GM21723 (cell line): ENCODE results near the gene CAST.
A peak's percentile ranks its signal among the peaks of the same experiment; 100 is the strongest.
"Not testable (repeated sequence)": the region's sequence is repeated elsewhere in the genome, so short reads cannot be mapped to it uniquely, and the experiment has no call there.

Experiments
- ATAC-seq: cut with Tn5 transposase; IDR thresholded peaks from one replicate; pipeline ENCODE4 v1.9.1; 2021; ENCODE audit warnings: mild to moderate bottlenecking, moderate library complexity; ENCODE audit not compliant: unreplicated experiment

CAST gene, protein sequence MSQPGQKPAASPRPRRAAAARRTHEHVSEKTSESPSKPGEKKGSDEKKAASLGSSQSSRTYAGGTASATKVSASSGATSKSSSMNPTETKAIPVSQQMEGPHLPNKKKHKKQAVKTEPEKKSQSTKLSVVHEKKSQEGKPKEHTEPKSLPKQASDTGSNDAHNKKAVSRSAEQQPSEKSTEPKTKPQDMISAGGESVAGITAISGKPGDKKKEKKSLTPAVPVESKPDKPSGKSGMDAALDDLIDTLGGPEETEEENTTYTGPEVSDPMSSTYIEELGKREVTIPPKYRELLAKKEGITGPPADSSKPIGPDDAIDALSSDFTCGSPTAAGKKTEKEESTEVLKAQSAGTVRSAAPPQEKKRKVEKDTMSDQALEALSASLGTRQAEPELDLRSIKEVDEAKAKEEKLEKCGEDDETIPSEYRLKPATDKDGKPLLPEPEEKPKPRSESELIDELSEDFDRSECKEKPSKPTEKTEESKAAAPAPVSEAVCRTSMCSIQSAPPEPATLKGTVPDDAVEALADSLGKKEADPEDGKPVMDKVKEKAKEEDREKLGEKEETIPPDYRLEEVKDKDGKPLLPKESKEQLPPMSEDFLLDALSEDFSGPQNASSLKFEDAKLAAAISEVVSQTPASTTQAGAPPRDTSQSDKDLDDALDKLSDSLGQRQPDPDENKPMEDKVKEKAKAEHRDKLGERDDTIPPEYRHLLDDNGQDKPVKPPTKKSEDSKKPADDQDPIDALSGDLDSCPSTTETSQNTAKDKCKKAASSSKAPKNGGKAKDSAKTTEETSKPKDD

DNA sequence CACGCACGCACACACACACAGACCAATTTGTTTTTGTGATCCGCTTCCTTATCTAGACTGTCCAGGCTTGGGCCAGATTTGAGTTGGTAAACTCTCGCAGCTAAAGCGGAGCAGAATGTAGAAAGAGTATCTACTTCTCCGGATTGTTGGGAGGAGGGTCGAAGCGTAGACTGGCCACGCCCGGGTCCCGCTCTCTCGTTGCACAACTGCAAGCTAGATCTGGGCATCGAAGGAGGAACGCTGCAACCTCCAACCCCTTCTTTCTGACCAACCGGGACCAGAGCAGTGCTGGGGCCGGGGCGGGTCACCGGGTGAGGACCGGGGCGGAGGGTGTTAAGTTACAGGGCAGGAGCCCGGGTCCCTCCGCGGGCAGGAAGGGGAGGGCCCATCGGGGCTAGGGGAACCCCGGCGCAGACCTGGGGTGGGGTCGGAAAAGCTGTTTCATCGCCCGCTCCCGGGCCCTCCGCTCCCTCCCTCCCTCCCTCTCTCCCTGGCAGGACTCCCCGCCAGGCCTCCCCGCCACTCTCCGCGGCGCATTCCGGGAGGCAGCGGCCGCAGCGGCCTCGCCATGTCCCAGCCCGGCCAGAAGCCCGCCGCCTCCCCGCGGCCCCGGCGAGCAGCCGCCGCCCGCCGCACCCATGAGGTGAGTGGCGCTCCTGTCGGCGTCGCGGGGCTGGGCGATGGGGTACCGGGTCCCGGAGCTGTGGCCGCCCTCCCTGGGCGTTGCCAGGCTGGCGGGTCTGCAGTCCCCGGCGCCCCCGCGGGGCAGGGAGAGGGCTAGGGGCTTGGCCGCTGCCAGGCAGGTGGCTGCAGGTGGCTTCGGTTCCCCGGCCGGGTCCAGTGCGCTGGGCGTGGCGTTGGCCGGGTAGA is at the start of gene CAST:
Gene CAST (plus strand): TSS at position 522 of the 870 bp plus-strand sequence. CDS start 47 bp downstream, at position 569.
- peak; percentile 67 for ATAC-seq

DNA sequence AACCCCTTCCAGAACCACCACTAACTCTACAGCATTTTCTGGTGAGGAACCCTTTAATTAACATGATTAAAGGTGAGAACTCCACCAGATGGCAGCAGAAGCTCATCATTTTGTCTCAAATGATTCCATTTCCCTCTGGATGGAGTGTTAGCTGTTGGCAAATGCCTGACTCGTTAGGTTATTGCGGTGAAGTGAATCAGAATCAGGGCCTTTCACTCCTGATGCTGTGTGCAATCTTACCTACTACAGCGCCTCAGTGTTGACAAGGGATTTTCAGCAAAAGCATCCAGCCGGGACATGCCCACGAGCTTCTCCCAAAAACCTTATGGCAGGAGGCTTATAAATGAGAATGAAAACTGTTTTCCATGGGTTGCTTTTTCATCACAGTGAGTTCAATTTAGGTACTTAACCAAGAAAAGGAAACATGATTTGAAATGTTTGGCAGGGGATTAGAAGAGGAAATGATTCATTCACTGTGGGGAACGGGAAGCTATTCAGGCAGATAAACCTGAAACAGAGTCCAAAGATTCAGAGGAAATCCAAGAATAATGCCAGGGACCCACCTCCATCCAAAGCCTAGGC is 48.0 kb upstream of the CAST start:
- no peak for ATAC-seq

DNA sequence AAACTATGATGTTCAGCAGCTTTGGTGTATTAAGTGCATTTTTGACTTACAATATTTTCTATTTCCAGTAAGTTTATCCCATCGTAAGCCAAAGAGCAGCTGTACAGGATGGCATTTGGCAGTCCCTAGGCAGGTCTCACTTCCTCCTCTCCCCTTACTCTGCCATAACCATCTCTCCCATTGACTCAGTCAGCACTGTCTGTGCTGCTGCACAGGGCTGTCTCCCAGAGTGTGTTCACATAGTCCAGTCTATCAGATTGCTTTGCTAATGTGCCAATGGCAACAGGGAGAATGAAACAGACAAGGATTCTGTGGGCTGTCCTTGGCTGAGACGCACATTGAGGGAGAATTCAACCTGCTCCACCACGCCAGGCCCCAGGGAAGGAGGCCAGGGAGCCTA is 47.0 kb upstream of the CAST start:
- no peak for ATAC-seq

DNA sequence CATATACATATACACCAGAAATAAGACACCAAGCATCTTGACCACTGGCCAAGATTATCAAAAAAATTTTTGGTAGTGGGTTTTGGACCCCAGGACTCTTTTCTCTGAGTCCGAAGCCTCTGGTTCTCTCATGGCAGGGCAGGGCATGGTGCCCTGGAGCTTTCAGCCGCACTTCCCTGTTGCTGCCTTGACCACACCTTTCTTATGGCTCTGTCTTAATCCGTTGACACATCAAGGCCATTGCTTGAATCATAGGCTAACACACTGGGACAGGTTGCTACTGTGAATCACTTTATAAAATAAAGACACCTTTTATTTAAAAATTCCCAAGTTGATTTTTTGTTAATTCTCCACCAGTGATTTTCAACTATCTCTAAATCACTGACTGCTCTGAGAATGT is 45.4 kb upstream of the CAST start:
- no peak for ATAC-seq

DNA sequence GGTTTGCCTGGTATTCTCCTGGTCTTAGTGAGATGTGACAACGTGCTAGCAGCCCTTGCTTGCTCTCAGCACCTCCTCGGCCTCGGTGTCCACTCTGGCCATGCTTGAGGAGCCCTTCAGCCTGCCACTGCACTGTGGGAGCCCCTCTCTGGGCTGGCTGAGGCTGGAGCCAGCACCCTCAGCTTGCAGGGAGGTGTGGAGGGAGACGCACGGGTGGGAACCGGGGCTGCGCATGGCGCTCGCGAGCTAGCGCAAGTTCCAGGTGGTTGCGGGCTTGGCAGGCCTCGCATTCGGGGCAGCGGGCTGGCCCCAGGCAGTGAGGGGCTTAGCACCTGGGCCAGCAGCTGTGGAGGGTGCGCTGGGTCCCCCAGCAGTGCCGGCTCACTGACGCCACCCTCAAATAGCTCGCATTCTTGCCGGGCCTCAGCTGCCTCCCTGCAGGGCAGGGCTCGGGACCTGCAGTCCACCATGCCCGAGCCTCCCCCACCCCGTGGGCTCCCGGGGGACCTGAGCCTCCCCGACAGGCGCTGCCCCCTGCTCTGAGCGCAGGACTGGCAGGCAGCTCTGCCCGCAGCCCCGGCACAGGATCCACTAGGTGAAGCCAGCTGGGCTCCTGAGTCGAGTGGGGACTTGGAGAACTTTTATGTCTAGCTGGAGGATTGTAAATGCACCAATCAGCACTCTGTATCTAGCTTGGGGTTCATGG is 43.7 kb upstream of the CAST start:
- not testable (repeated sequence) for ATAC-seq

DNA sequence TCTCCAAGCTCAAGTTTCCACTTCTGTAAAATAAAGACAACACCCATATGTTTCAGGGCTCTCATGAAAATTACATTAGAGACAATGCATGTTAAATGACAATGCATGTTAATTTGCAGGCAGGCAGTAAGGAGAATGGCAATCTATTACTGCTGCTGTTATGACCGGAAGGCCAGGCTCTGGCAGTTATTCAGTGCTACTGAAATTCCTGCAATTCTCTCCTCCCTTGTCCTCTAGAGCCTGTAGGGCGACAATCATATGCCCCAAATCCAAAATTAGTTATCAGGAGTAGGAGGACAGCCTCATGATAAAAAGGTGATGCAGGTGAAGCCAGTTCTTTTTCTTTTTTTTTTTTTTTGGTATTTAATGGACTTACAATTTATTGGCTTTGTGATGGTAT is 42.2 kb upstream of the CAST start:
- ATAC-seq: no peak

DNA sequence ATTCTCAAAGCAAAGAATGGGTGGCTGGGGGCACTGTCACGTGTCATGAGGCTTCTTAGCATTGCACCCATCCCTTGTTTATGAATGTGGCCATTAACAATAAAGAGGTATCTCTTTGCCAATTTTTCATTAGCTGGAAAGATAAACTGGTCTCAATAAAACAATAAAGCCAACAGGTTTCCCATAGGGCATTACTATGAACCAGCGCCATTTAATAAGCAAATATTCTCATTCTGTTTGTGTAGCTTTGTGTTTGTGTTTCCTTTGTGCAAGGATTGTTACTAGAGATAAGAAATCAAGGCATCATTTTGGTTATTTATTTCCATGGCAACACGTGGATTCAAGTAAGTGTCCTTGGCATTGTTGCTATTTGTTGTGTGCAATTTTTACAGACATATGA is 37.6 kb upstream of the CAST start:
- ATAC-seq: no peak

DNA sequence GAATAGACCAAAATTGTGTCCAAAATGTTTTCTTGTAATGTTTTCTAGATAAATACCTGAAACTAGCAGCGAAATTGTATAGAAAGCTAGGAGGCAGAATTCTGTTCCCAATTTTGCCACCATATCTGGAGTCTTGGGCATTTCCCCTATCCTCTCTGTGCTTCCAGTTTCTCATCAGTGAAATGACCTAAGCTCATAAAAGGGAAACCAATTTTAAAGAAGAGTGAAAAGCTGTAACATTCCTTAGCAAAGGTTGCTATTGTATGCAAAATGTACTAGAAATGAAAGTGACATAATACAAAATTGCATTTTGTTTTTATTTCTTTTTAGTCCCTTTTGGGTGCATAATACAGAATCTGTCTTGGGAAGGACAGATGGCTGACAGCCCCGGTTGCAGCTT is 36.8 kb upstream of the CAST start:
- no peak for ATAC-seq

DNA sequence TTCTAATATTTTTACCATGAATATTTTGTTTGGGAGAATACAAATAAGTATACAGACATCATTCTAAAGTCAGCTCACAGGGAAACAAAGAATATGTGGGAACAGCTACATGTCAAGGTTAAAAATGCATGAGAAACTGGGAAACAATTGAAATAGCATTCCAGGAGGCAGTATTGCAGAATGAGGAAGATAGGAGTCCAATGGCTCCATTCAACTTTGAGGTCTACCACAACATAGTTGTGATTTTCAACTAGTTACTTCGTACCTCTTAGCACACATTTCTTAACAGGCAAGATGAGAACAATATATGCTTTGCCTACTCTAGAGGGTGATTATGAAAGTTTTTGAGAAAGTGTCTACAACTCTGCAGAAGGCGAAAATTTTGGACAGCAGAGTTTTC is 35.2 kb upstream of the CAST start:
- ATAC-seq: no peak

DNA sequence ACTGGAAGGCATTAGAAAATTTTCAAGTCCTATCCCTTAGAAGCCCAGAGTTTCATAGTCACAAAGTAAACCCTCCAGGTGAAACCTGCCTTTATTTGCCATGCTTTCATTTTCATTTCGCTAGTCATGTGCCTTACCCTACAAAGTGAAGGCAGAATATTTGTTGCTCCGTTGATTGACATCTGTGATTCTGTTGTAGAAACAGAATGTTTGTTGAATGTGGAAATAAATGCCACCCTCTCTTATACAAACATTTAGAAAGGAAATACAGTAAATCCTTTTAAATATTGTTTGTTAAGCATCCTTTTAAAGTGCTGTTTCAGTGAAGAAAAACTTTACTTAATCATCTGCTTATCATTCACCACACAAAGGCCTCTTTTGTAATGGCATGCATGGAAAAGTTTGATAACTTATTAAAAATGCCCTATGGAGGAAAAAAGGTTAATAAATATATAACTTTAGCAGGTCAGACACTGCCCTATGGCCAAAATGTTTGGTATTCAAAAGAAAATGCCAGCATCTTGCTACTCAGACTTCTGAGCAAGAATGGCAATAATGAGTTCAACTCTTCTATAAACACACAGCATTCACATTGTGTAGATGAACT is 34.3 kb upstream of the CAST start:
- no peak for ATAC-seq

DNA sequence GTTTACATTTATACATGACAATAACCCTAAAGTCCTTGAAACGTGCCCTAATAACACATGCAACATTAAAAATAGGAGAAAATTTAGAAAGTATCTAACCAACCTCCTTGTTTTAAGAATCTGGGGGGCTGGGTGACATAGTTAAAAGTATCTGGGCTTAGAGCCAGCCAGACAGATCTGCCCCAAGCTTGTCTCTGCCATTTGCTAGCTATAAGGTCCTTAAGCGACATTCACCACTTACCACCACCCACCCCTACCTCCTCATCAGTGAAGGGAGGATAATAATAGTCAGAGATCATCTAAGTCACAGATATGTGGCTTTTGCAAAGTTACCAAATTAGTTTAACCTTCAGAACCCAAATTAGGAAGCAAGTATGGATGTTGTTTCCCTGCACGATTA is 33.8 kb upstream of the CAST start:
- no peak for ATAC-seq

DNA sequence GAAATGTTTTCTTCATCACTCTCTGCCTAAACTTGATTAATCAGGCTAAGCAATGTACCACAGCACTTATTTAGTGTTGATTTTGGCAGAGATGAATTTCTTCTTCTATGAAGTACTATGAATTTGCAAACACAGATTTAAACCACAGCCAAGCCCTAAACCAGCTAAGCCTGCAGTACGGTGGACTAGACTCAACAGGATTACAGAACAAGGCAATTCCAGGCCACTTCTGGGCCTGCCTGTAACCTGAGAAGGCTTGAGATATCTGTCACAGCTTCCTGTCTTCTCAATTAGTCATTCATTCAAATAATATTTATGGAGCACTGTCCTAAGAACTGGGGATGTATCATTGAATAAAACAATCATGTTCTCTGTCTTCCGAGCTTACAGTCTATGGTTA is 32.4 kb upstream of the CAST start:
- ATAC-seq: no peak

DNA sequence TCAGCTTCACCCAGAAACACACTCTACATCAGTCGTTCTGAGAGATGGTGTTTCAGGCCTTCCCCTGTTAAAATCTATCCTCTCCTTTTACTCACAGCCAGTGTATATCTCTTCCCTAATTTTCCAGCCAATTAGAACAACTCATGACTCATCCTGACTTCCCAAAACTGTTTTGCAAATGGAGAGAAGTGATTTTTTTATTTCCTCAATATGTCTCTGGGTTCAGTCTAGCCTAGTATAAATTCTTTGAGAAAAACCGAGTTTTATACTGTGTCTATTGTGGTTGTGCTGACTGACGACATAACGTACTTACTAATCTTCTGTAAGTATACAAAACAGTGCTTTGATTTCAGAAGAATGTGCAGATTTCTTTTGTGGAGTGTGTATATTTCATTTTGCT is 28.4 kb upstream of the CAST start:
- no peak for ATAC-seq

DNA sequence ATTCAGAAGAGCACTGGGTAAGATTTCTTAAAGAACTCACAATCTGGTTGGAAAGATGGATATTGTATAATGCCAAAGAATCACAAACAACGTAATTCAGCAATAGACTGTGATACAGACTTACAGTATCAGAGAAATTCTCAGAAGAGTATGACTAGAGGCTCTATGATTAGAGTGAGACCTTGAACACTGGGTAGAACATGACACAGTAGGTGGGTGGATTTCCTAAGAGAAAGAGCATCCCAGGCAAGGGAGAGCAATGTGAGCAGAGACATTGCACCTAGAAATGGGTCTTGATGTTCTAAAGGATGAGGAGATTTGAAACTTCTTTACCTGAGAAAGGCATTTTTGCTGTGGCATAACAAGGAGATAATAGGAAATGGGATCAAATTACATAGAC is 27.3 kb upstream of the CAST start:
- ATAC-seq: no peak

DNA sequence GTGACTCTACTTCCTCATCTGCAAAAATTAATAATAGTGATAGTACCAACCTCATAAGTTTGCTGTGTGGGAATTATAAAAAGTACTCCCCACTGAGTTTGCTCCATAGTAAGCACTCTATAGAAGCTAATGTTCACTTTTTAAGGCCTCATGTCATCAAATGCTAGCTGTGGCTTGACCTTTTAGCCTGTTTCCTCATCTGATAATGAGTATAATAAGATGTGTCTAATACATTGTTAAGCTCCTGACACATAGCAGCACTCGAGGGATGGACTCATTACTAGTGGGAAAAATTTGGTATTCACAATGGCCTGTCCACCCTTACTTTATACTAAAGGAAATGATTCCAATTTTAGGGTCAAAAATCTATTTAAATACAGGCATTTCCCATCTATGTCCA is 26.1 kb upstream of the CAST start:
- ATAC-seq: no peak

DNA sequence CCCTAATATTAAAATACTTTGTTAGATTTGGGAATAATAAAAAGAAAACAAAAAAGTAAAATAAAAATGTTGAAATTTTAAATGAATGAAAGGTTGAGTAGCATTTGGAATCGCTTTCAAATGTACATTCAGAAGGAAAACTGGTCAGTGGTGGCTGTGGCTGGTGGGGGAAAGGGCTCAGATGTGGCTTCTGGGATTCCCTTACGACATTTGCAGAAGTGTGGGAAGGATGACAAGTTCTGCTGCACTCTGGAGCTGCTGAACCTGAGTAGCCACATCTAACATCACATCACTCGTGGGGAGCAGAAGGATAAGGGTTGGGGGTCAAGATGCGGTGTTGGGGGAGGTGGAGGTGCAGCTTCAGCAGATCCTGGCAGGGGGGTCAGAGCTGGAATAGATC is 25.6 kb upstream of the CAST start:
- no peak for ATAC-seq

DNA sequence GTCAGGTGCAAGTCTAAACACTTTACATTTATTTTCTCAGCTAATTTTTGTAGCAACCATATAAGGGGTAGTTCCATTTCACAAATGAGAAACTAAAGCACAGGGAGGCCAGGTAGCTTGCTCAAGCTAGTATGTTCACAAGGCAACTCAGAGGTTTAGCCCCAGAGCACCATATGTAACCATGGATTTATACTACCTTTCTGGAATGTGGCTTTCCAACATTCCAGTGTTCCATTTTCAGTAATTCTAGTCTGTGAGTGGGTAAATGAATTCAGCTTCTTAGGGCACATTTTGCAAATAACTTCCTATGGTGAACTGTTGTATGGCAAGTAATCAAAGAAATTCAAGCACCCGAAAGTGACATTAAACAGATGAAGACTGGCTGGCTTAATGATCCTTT is 25.0 kb upstream of the CAST start:
- ATAC-seq: no peak

DNA sequence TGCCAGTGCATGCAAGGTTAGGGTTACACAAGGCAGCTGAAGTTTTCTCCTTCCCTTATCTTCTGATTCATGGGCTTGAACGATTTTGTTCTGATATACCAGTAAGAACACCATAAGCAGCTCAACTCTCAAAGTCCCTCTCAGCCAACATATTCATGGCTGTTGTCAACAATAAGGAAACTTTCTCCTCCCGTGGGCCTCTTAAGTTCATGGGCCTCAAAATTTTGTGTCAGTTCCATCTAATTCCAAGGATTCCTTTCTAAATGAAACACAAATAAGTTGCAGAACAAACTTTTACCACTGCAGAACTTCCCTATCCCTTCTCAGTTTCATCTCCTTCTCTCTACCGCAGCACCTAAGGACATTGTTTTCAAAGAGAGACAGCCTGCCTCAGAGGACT is 23.6 kb upstream of the CAST start:
- ATAC-seq: no peak

DNA sequence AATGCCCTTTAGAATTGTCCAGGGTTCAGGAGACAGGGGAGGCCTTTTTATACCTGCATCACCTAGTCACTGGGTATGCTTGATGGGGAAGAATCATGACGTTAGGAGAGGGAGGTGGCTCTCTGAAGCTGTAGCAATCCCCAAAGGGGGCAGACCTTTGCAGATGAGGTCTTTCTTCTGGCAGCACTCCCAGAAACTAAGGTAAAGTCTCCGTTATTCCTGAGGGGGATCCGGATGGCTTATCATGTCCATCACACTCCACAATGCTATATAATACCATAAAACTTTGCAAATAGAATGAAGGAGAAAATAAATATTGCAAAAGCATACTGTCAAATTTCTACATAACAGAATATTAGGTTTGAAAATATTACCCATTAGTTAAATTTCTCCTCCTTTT is 21.5 kb upstream of the CAST start:
- no peak for ATAC-seq
